Keratinocyte (primary cell): ENCODE measurements around the gene FBH1.

Experiments used
- CTCF ChIP-seq, 3 experiments: IDR thresholded peaks in 1 of 3; conservative IDR thresholded peaks in 1 of 3; optimal IDR thresholded peaks in 1 of 3; 2 replicates in 2 of 3; 3 replicates in 1 of 3; pipeline versions ENCODE3 to v1.5.1; 2011; ENCODE audit warnings: low read length in 3 of 3, mild to moderate bottlenecking in 3 of 3, moderate library complexity in 2 of 3, control low read depth in 1 of 3, inconsistent platforms in 1 of 3; ENCODE audit not compliant: insufficient read depth in 2 of 3; ENCODE audit errors: extremely low read depth in 1 of 3
- EZH2 ChIP-seq: IDR thresholded peaks from one replicate; pipeline ENCODE4 v1.6.1; 2012; ENCODE audit warnings: inconsistent platforms, mild to moderate bottlenecking, low read length, moderate library complexity

GRCh38 chr10:5873515-5873995 is 16.5 kb upstream of the FBH1 start:
- TF ChIP-seq CTCF (optimal IDR thresholded peaks at IDR 0.05 in 1 of 3, IDR thresholded peaks at IDR 0.05 in 1 of 3, conservative IDR thresholded peaks at IDR 0.05 in 1 of 3; ENCODE audit: extremely low read depth in 1 of 3, insufficient read depth in 2 of 3, low read length in 3 of 3) (peak; percentile 55 to 65 (median 60)), EZH2 (no peak)
